ENCODE measurements around the gene PPFIBP2.
A peak's percentile ranks its signal among the peaks of the same experiment; 100 is the strongest.

Gene PPFIBP2

GRCh38 chr11:7604331-7604955, 90.6 kb downstream of the PPFIBP2 start:
- peaks cover 0 to 13% of the 10 kb centered on the region in 2 donors for H3K36me3 ChIP-seq (ENCODE audit: control insufficient read depth in 2 of 2, insufficient read depth in 2 of 2, low read length in 2 of 2)
- H3K27me3 ChIP-seq (ENCODE audit: control insufficient read depth in 2 of 2, insufficient read depth in 2 of 2, low read length in 2 of 2), result no peaks in the 10 kb centered on the region
- H3K9ac ChIP-seq (ENCODE audit: low read depth in 1 of 2, low read length in 2 of 2), result peak overlapping the region; percentile 3 to 43
- H3K4me3 ChIP-seq (ENCODE audit: low read length in 2 of 2), result peak overlapping the region in 1 of 2 donors; percentile 14
- H3K27ac ChIP-seq (ENCODE audit: low read depth in 2 of 2, low read length in 2 of 2), result peak overlapping the region; percentile 88
- no peaks in the 10 kb centered on the region for H3K9me3 ChIP-seq (ENCODE audit: control insufficient read depth in 2 of 2, low read length in 2 of 2)
- peaks cover 29 to 44% of the 10 kb centered on the region in 2 donors for H3K4me1 ChIP-seq (ENCODE audit: control insufficient read depth in 2 of 2, insufficient read depth in 2 of 2, low read length in 2 of 2)

DNA sequence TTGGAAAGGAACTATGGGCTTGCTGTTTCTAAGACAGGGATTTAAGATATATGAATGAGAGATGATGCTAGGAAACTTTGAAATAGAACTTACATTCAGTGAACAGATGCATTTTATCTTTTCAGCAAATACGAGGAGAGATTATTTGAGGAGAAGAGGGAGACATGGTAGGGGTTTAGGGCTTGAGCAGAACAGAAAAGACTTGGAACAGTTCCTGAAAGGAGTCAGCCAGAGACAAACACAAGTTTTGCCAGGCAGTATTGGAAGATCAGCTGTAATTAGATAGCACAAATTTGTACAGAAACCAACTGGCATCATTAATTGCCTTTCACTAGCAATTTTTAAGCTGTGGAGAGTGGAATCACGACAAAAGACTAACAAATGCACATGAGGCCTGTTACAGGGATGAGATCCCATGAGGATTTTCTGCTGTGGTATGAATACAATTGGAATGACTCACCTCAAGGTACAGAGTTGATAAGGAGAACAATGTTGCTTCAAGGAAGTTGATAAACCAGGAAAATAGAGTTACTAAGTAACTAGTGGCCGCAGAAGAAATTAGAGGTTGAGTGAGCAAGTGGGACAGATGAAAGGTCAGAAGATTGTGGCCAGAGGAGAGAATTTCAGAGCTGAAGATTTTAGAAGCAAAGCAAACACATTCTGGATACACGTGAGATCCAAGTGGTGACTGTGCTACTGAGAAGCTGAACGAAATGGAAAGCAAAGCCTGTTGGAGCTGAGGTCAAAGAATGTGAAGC, 91.6 kb downstream of the PPFIBP2 start:
- H3K27me3 ChIP-seq (ENCODE audit: control insufficient read depth in 2 of 2, insufficient read depth in 2 of 2, low read length in 2 of 2), result no peaks in the 10 kb centered on the region
- peak overlapping the region; percentile 63 to 84 for H3K4me3 ChIP-seq (ENCODE audit: low read length in 2 of 2)
- H3K36me3 ChIP-seq (ENCODE audit: control insufficient read depth in 2 of 2, insufficient read depth in 2 of 2, low read length in 2 of 2), result peaks cover 3 to 17% of the 10 kb centered on the region in 2 donors
- peaks cover 29 to 44% of the 10 kb centered on the region in 2 donors for H3K4me1 ChIP-seq (ENCODE audit: control insufficient read depth in 2 of 2, insufficient read depth in 2 of 2, low read length in 2 of 2)
- peak overlapping the region; percentile 88 for H3K27ac ChIP-seq (ENCODE audit: low read depth in 2 of 2, low read length in 2 of 2)
- peak overlapping the region; percentile 63 to 71 for H3K9ac ChIP-seq (ENCODE audit: low read depth in 1 of 2, low read length in 2 of 2)
- H3K9me3 ChIP-seq (ENCODE audit: control insufficient read depth in 2 of 2, low read length in 2 of 2), result no peaks in the 10 kb centered on the region

- Histone ChIP-seq H3K9ac (ENCODE audit: low read depth in 1 of 2, low read length in 2 of 2) (peak overlapping the region in 1 of 2 donors; percentile 63), H3K9me3 (ENCODE audit: control insufficient read depth in 2 of 2, low read length in 2 of 2) (no peaks in the 10 kb centered on the region), H3K36me3 (ENCODE audit: control insufficient read depth in 2 of 2, insufficient read depth in 2 of 2, low read length in 2 of 2) (peaks cover 12 to 22% of the 10 kb centered on the region in 2 donors), H3K4me1 (ENCODE audit: control insufficient read depth in 2 of 2, insufficient read depth in 2 of 2, low read length in 2 of 2) (peaks cover 31 to 44% of the 10 kb centered on the region in 2 donors), H3K27ac (ENCODE audit: low read depth in 2 of 2, low read length in 2 of 2) (peak overlapping the region; percentile 88), H3K27me3 (ENCODE audit: control insufficient read depth in 2 of 2, insufficient read depth in 2 of 2, low read length in 2 of 2) (no peaks in the 10 kb centered on the region), H3K4me3 (ENCODE audit: low read length in 2 of 2) (peak overlapping the region; percentile 63 to 84)
Observed at GRCh38 chr11:7606496-7606895, 92.7 kb downstream of the PPFIBP2 start.

DNA sequence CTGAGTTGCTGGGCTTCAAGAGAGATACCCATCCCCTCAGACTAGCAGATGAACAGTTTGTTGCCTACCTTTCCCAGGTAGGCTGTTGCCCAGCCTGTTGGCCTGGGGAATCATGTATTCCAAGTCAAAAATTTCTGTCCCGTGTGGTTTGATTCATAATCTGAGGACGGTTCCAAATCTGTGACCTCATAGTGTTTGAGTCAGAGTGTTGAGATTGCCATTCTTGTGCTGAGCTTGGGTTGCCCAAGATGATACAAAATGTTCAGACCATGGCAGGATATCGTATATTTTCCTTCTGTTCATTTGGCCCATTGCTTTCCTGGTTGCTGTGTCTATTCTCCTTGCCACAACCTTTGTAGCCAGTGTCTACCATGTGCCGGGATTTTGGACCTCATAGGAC, 95.2 kb downstream of the PPFIBP2 start:
- Histone ChIP-seq H3K36me3 (ENCODE audit: control insufficient read depth in 2 of 2, insufficient read depth in 2 of 2, low read length in 2 of 2) (peaks cover 12 to 40% of the 10 kb centered on the region in 2 donors), H3K9ac (ENCODE audit: low read depth in 1 of 2, low read length in 2 of 2) (no peak overlapping the region), H3K9me3 (ENCODE audit: control insufficient read depth in 2 of 2, low read length in 2 of 2) (no peaks in the 10 kb centered on the region), H3K4me1 (ENCODE audit: control insufficient read depth in 2 of 2, insufficient read depth in 2 of 2, low read length in 2 of 2) (peaks cover 42 to 43% of the 10 kb centered on the region in 2 donors), H3K27ac (ENCODE audit: low read depth in 2 of 2, low read length in 2 of 2) (no peak overlapping the region), H3K4me3 (ENCODE audit: low read length in 2 of 2) (no peak overlapping the region), H3K27me3 (ENCODE audit: control insufficient read depth in 2 of 2, insufficient read depth in 2 of 2, low read length in 2 of 2) (no peaks in the 10 kb centered on the region)

DNA sequence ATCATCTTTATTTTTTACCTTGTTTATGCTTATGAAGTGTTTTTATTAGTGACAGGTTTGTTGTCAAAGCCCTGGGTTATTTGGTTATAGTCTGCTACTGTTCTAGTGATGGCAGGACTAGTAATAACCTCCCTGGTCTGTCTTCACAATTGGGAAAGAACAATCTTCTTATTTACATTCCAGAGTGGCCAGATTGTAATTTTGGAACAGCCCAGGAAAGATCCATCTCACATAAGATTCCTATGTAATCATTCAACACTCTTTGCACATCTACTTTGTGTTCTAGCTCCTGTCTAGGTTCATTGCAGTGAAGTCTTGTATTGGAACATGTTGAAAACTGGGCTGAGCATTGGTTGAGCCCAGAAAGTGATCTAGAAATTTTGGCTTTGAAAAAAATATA, 95.7 kb downstream of the PPFIBP2 start:
- H3K9me3 ChIP-seq (ENCODE audit: control insufficient read depth in 2 of 2, low read length in 2 of 2), result no peaks in the 10 kb centered on the region

GRCh38 chr11:7610393-7610792, 96.6 kb downstream of the PPFIBP2 start:
- Histone ChIP-seq H3K4me3 (ENCODE audit: low read length in 2 of 2) (no peak overlapping the region), H3K36me3 (ENCODE audit: control insufficient read depth in 2 of 2, insufficient read depth in 2 of 2, low read length in 2 of 2) (peaks cover 12 to 42% of the 10 kb centered on the region in 2 donors), H3K27me3 (ENCODE audit: control insufficient read depth in 2 of 2, insufficient read depth in 2 of 2, low read length in 2 of 2) (no peaks in the 10 kb centered on the region), H3K27ac (ENCODE audit: low read depth in 2 of 2, low read length in 2 of 2) (no peak overlapping the region), H3K9me3 (ENCODE audit: control insufficient read depth in 2 of 2, low read length in 2 of 2) (no peaks in the 10 kb centered on the region), H3K9ac (ENCODE audit: low read depth in 1 of 2, low read length in 2 of 2) (no peak overlapping the region), H3K4me1 (ENCODE audit: control insufficient read depth in 2 of 2, insufficient read depth in 2 of 2, low read length in 2 of 2) (peaks cover 29 to 35% of the 10 kb centered on the region in 2 donors)

More for the DNA sequence above, 95.7 kb downstream of the PPFIBP2 start:
- Histone ChIP-seq H3K4me1 (ENCODE audit: control insufficient read depth in 2 of 2, insufficient read depth in 2 of 2, low read length in 2 of 2) (peaks cover 37 to 41% of the 10 kb centered on the region in 2 donors), H3K27me3 (ENCODE audit: control insufficient read depth in 2 of 2, insufficient read depth in 2 of 2, low read length in 2 of 2) (no peaks in the 10 kb centered on the region), H3K36me3 (ENCODE audit: control insufficient read depth in 2 of 2, insufficient read depth in 2 of 2, low read length in 2 of 2) (peaks cover 12 to 42% of the 10 kb centered on the region in 2 donors), H3K4me3 (ENCODE audit: low read length in 2 of 2) (no peak overlapping the region), H3K27ac (ENCODE audit: low read depth in 2 of 2, low read length in 2 of 2) (no peak overlapping the region), H3K9ac (ENCODE audit: low read depth in 1 of 2, low read length in 2 of 2) (no peak overlapping the region)

- Histone ChIP-seq H3K36me3 (ENCODE audit: control insufficient read depth in 2 of 2, insufficient read depth in 2 of 2, low read length in 2 of 2) (peaks cover 13 to 49% of the 10 kb centered on the region in 2 donors), H3K9me3 (ENCODE audit: control insufficient read depth in 2 of 2, low read length in 2 of 2) (no peaks in the 10 kb centered on the region), H3K9ac (ENCODE audit: low read depth in 1 of 2, low read length in 2 of 2) (no peak overlapping the region), H3K27ac (ENCODE audit: low read depth in 2 of 2, low read length in 2 of 2) (no peak overlapping the region), H3K4me1 (ENCODE audit: control insufficient read depth in 2 of 2, insufficient read depth in 2 of 2, low read length in 2 of 2) (peaks cover 21 to 35% of the 10 kb centered on the region in 2 donors), H3K27me3 (ENCODE audit: control insufficient read depth in 2 of 2, insufficient read depth in 2 of 2, low read length in 2 of 2) (no peaks in the 10 kb centered on the region), H3K4me3 (ENCODE audit: low read length in 2 of 2) (no peak overlapping the region)
Observed at GRCh38 chr11:7611411-7611810, 97.6 kb downstream of the PPFIBP2 start.

DNA sequence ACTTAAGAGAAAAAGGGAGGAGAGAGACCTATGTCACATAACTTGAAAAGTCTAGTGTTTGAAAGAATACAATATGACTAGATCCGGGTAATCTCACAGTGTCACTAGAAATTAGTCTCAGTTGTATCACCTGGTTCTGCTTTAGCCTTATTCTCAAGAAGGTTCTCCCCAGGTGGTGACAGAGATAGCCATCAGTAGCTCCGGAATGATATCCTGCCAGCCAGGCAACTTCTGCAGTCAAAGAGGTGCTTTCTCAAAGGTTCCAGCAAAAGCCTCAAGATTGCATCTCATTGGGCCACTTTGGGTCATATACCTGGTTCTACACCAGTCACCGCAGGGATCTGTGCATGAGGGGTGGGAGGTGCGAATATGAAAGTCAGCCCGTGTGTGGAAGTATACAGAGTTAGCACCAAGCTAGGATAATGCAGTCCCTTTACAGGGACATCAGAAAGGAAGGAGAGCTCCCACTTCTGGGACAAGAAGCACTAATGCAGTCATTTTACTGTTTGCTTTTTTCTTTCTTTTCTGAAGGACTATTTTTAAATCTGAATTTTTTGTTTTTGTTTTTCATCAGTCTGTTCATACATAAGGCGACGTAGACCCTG, 98.4 kb downstream of the PPFIBP2 start:
- Histone ChIP-seq H3K9me3 (ENCODE audit: control insufficient read depth in 2 of 2, low read length in 2 of 2) (no peaks in the 10 kb centered on the region), H3K27ac (ENCODE audit: low read depth in 2 of 2, low read length in 2 of 2) (no peak overlapping the region), H3K4me1 (ENCODE audit: control insufficient read depth in 2 of 2, insufficient read depth in 2 of 2, low read length in 2 of 2) (peaks cover 21 to 34% of the 10 kb centered on the region in 2 donors), H3K27me3 (ENCODE audit: control insufficient read depth in 2 of 2, insufficient read depth in 2 of 2, low read length in 2 of 2) (no peaks in the 10 kb centered on the region), H3K36me3 (ENCODE audit: control insufficient read depth in 2 of 2, insufficient read depth in 2 of 2, low read length in 2 of 2) (peaks cover 19 to 56% of the 10 kb centered on the region in 2 donors), H3K9ac (ENCODE audit: low read depth in 1 of 2, low read length in 2 of 2) (no peak overlapping the region), H3K4me3 (ENCODE audit: low read length in 2 of 2) (no peak overlapping the region)

DNA sequence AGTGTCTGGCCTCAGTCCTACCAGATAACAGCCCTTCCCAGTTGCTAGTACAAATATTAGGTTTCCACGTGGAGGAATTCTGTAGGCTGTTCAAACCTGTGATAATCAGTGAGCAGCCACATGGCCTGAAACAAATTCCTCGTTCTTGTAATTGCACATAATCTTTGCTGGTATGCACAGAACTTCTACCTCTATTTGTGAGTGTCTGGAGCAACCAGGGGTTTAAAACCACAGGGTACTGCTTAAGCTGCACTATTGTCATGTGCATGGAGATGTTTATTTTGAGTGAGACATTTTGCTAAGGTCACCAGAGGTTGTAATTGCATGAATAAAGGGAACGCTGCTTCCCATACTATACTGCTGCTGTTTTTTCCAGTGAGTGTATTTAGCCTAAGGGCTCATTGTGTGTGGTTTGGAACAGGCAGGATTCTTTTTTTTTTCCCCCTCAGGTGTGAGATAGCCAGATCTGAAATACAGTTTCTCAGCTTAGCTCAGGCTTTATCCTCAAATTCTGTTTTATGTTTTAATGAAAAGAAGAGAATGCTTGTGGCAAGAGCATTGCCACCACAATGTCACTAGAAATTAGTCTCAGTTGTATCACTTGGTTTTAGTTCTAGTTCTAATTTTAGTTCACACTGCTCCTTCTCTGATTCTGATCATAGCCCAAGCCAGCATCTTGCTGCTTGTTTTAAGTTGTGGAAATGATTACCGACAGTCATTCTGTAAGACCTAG, 99.0 kb downstream of the PPFIBP2 start:
- peaks cover 21 to 60% of the 10 kb centered on the region in 2 donors for H3K36me3 ChIP-seq (ENCODE audit: control insufficient read depth in 2 of 2, insufficient read depth in 2 of 2, low read length in 2 of 2)
- H3K4me3 ChIP-seq (ENCODE audit: low read length in 2 of 2), result no peak overlapping the region
- no peaks in the 10 kb centered on the region for H3K27me3 ChIP-seq (ENCODE audit: control insufficient read depth in 2 of 2, insufficient read depth in 2 of 2, low read length in 2 of 2)
- no peak overlapping the region for H3K9ac ChIP-seq (ENCODE audit: low read depth in 1 of 2, low read length in 2 of 2)
- H3K27ac ChIP-seq (ENCODE audit: low read depth in 2 of 2, low read length in 2 of 2), result no peak overlapping the region
- no peaks in the 10 kb centered on the region for H3K9me3 ChIP-seq (ENCODE audit: control insufficient read depth in 2 of 2, low read length in 2 of 2)
- H3K4me1 ChIP-seq (ENCODE audit: control insufficient read depth in 2 of 2, insufficient read depth in 2 of 2, low read length in 2 of 2), result peaks cover 20 to 30% of the 10 kb centered on the region in 2 donors

Measured in mucosa of rectum (tissue), 2 donors.